ENCODE data around the gene CLIC3. TPM values are rescaled to one million over a fixed set of nuclear protein-coding genes. Genes with fewer than 3 reads are reported as not detected.

The CLIC3 gene
- polyA plus RNA-seq, 2 of the 4 experiments (the other 2 are of a cell fraction): 0.61 to 6.4 TPM

- Histone ChIP-seq H3K27ac (no peak overlapping the region), H3K9me3 (no peaks in the 10 kb centered on the region), H3K4me2 (no peak overlapping the region), H3K4me3 (no peak overlapping the region), H3K4me1 (peaks cover 30% of the 10 kb centered on the region)
- POLR2A ChIA-PET: no interaction called here
- no CpG with 5 or more reads among the region's 21 CpGs for WGBS (ENCODE audit: missing lambda C conversion rate)
- no peak for TF ChIP-seq FOSB (CRISPR knock-in tag; IDR thresholded peaks at IDR 0.05)
- TF ChIP-seq CHD2 (IDR thresholded peaks at IDR 0.05; ENCODE audit: low read length, partially characterized antibody): no peak
- no peak for TF ChIP-seq HOXA7 (CRISPR knock-in tag; IDR thresholded peaks at IDR 0.05)
- no peak for TF ChIP-seq JUNB (IDR thresholded peaks at IDR 0.05)
- no peak for TF ChIP-seq MAZ (IDR thresholded peaks at IDR 0.05; ENCODE audit: borderline replicate concordance, low read depth, low read length)
- FAIRE-seq: no peak
- ATAC-seq: no peak
- DNase-seq (ENCODE audit: low read depth in 1 of 2, low spot score in 1 of 2): no peak
- CTCF ChIA-PET: interaction anchor here (0.6 to 20.4 kb wide), 16 partner anchors 12 to 259 kb away, joined by 3 to 282 read pairs (median 4); partner anchors contain the start of genes C8G, CCDC183, FBXW5 and LCN12
Measured at GRCh38 chr9:137025517-137025966, 29.2 kb upstream of the CLIC3 start.

GRCh38 chr9:137023583-137023991 lies 27.2 kb upstream of the CLIC3 start:
- DNase-seq (ENCODE audit: low read depth in 1 of 2, low spot score in 1 of 2): no peak
- FAIRE-seq: no peak
- peaks cover 22% of the 10 kb centered on the region for H3K4me1 ChIP-seq
- H3K4me3 ChIP-seq: no peak overlapping the region
- 0 out of 6 replicates have a peak overlapping the region, but pooled peaks of 1 of the 2 experiments have one; percentile 17 for H3K27ac ChIP-seq
- ATAC-seq: no peak
- no peaks in the 10 kb centered on the region for H3K9me3 ChIP-seq
- no peak for TF ChIP-seq NR3C1 (IDR thresholded peaks at IDR 0.05)
- TF ChIP-seq MAZ (IDR thresholded peaks at IDR 0.05; ENCODE audit: borderline replicate concordance, low read depth, low read length): no peak
- TF ChIP-seq MYC (IDR thresholded peaks at IDR 0.05; ENCODE audit: borderline replicate concordance, low read length): no peak
- no peak for TF ChIP-seq REST (IDR thresholded peaks at IDR 0.05)
- TF ChIP-seq POLR2A (IDR thresholded peaks at IDR 0.05; ENCODE audit: low read length): no peak
- TF ChIP-seq CTCF (IDR thresholded peaks at IDR 0.05): no peak
- no peak for TF ChIP-seq NPAS2 (CRISPR knock-in tag; IDR thresholded peaks at IDR 0.05; ENCODE audit: borderline replicate concordance)
- TF ChIP-seq HMGXB4 (CRISPR knock-in tag; IDR thresholded peaks at IDR 0.05; ENCODE audit: borderline replicate concordance): no peak
- no peak for TF ChIP-seq ATOH8 (CRISPR knock-in tag; IDR thresholded peaks at IDR 0.05; ENCODE audit: low read depth)
- TF ChIP-seq ESRRA (IDR thresholded peaks at IDR 0.05; ENCODE audit: borderline replicate concordance, low read length): no peak
- no peak for TF ChIP-seq ZC3H11A (IDR thresholded peaks at IDR 0.05)
- TF ChIP-seq FOXS1 (CRISPR knock-in tag; IDR thresholded peaks at IDR 0.05): no peak
- no peak for TF ChIP-seq GATA3 (IDR thresholded peaks at IDR 0.05; ENCODE audit: borderline replicate concordance)
- no peak for TF ChIP-seq RAD21 (conservative IDR thresholded peaks at IDR 0.05 in 1 of 2, IDR thresholded peaks at IDR 0.05 in 1 of 2)
- TF ChIP-seq FOSL2 (IDR thresholded peaks at IDR 0.05): no peak
- TF ChIP-seq FOSL2 (CRISPR knock-in tag; IDR thresholded peaks at IDR 0.05): no peak
- TF ChIP-seq RARB (CRISPR knock-in tag; IDR thresholded peaks at IDR 0.05): no peak
- CTCF ChIA-PET: interaction anchor here (12.3 to 20.4 kb wide), 3 partner anchors 14 to 75 kb away, joined by 169 to 282 read pairs (median 207); partner anchors contain the start of genes C8G, FBXW5, LCN12 and SAPCD2
- 81% methylated on average over 11 of the region's 15 CpGs for WGBS (ENCODE audit: missing lambda C conversion rate)
- no peak overlapping the region for H3K4me2 ChIP-seq
- POLR2A ChIA-PET: no interaction called here
